Panc1 (cell line): ENCODE measurements around the gene PTPRF. TPM values are rescaled to one million over a fixed set of nuclear protein-coding genes. Genes with fewer than 3 reads are reported as not detected.

ENCODE experiments used
- ATAC-seq: fragments of 200-7000 bp; cut with Tn5 transposase; 2 replicates; pipeline ENCODE4 v1.9.1; 2020; ENCODE audit warnings: mild to moderate bottlenecking, moderate library complexity
- BruUV-seq: library from RNA; stranded (reverse); fragments of 400-500 nt; replicated peaks from 2 replicates; lab custom pipeline; 2021; lab: Mats Ljungman, UMichigan
- CTCF ChIA-PET: fragments of 300-600 bp; sonication (Branson Sonifier 250); formaldehyde crosslinking; loops from one replicate; lab custom pipeline; 2022; ENCODE audit warnings: antibody characterized with exemption; lab: Charles Lee
- POLR2A ChIA-PET: fragments of 300-600 bp; sonication (Branson Sonifier 250); formaldehyde crosslinking; loops from one replicate; lab custom pipeline; 2022; ENCODE audit warnings: antibody characterized with exemption; lab: Charles Lee
- DNase-seq: peaks from one replicate; pipeline ENCODE4 v3.0.0-alpha.2; 2010; ENCODE audit warnings: low read depth, low spot score
- H3K27ac ChIP-seq: 2 replicates; pipeline ENCODE4 v1.5.1; 2011; ENCODE audit warnings: mild to moderate bottlenecking, low read length, inconsistent platforms
- H3K27me3 ChIP-seq: fragments of 200-500 bp; sonication (Bioruptor generic); 2 replicates; pipeline ENCODE4 v1.6.0; 2014; ENCODE audit warnings: low read length, inconsistent platforms; ENCODE audit not compliant: control insufficient read depth, insufficient read depth
- H3K36me3 ChIP-seq: fragments of 200-500 bp; sonication (Bioruptor generic); 2 replicates; pipeline ENCODE4 v1.5.1; 2014; ENCODE audit warnings: inconsistent platforms, mild to moderate bottlenecking, low read length, moderate library complexity; ENCODE audit not compliant: control insufficient read depth, insufficient read depth
- H3K4me1 ChIP-seq: 2 replicates; pipeline ENCODE4 v1.5.1; 2011; ENCODE audit warnings: inconsistent platforms, mild to moderate bottlenecking, low read length, moderate library complexity; ENCODE audit not compliant: control insufficient read depth, insufficient read depth
- H3K4me3 ChIP-seq, 2 experiments: 2 replicates each; pipeline ENCODE4 v1.5.1; 2011 to 2012; ENCODE audit warnings: low read depth in 2 of 2, low read length in 2 of 2, mild to moderate bottlenecking in 2 of 2, inconsistent platforms in 1 of 2, moderate library complexity in 1 of 2
- H3K9me3 ChIP-seq: fragments of 200-500 bp; sonication (Bioruptor generic); 2 replicates; pipeline ENCODE4 v1.5.1; 2014; ENCODE audit warnings: low read depth, mild to moderate bottlenecking, inconsistent platforms, low read length, moderate library complexity; ENCODE audit not compliant: control insufficient read depth, insufficient read depth
- CTCF ChIP-seq: fragments of 450-650 bp; IDR thresholded peaks from 2 replicates; pipeline ENCODE4 v1.5.1; 2017; ENCODE audit warnings: mild to moderate bottlenecking
- POLR2AphosphoS5 ChIP-seq: IDR thresholded peaks from 2 replicates; pipeline ENCODE4 v1.6.1; 2012; ENCODE audit warnings: mild to moderate bottlenecking, low read depth, low read length, moderate library complexity
- REST ChIP-seq, 2 experiments: IDR thresholded peaks; 2 replicates each; pipeline ENCODE4 v1.6.1; 2011 to 2012; ENCODE audit warnings: low read depth in 2 of 2, control low read depth in 1 of 2, low read length in 1 of 2, mild to moderate bottlenecking in 1 of 2, moderate library complexity in 1 of 2; ENCODE audit not compliant: insufficient read depth in 1 of 2
- SIN3A ChIP-seq: IDR thresholded peaks from 2 replicates; pipeline ENCODE4 v1.6.1; 2012; ENCODE audit warnings: low read depth, mild to moderate bottlenecking, low read length, moderate library complexity, borderline replicate concordance; ENCODE audit not compliant: insufficient read depth
- TCF7L2 ChIP-seq: IDR thresholded peaks from 2 replicates; pipeline ENCODE4 v1.6.1; 2011; ENCODE audit warnings: mild to moderate bottlenecking, low read depth, low read length, inconsistent platforms
- in situ Hi-C: cut with HindIII; loops from 2 replicates; pipeline ENCODE4 v1.10.0; 2016; ENCODE audit warnings: low sequenced_read_pairs, low pct_unique_long_range_greater_than_20kb
- intact Hi-C: fragments of 100-400 bp; cut with micrococcal nuclease; formaldehyde crosslinking; loops from one replicate; pipeline ENCODE4 v1.10.0; 2022; ENCODE audit not compliant: unreplicated experiment
- total RNA-seq: library from RNA; stranded (reverse); gene quantifications from one replicate; pipeline ENCODE4 v1.2.1, GENCODE V29; 2021; ENCODE audit not compliant: unreplicated experiment

PTPRF gene
- total RNA-seq, 1 experiment from 2014 or later, result 77.5 TPM

- POLR2A ChIA-PET, result no interaction called here
- intact Hi-C loops, result no loop called here
- BruUV-seq, result no TSS peak
Observed at GRCh38 chr1:43513471-43514173, 17.1 kb upstream of the PTPRF start.

More at GRCh38 chr1:43513471-43514173, 17.1 kb upstream of the PTPRF start:
- no peak for ATAC-seq
- Histone ChIP-seq H3K4me3 (no peak overlapping the region), H3K27ac (no peak overlapping the region), H3K36me3 (no peaks in the 10 kb centered on the region), H3K9me3 (no peaks in the 10 kb centered on the region), H3K27me3 (no peaks in the 10 kb centered on the region), H3K4me1 (no peaks in the 10 kb centered on the region)
- CTCF ChIA-PET, result no interaction called here
- no peak for TF ChIP-seq POLR2AphosphoS5
- TF ChIP-seq CTCF, result no peak
- no peak for TF ChIP-seq SIN3A
- TF ChIP-seq TCF7L2, result no peak
- no peak for TF ChIP-seq REST (IDR thresholded peaks at IDR 0.05; ENCODE audit: insufficient read depth in 1 of 2, low read depth in 2 of 2, low read length in 1 of 2)
- in situ Hi-C loops, result no loop called here
- DNase-seq, result no peak
